ENCODE data around the gene PIP5K1B. TPM values are rescaled to one million over a fixed set of nuclear protein-coding genes. Genes with fewer than 3 reads are reported as not detected.
A peak's percentile ranks its signal among the peaks of the same experiment; 100 is the strongest.

PIP5K1B gene
- total and polyA plus RNA-seq, 2 experiments from 2014 or later = 1.3 to 2.8 TPM

DNA sequence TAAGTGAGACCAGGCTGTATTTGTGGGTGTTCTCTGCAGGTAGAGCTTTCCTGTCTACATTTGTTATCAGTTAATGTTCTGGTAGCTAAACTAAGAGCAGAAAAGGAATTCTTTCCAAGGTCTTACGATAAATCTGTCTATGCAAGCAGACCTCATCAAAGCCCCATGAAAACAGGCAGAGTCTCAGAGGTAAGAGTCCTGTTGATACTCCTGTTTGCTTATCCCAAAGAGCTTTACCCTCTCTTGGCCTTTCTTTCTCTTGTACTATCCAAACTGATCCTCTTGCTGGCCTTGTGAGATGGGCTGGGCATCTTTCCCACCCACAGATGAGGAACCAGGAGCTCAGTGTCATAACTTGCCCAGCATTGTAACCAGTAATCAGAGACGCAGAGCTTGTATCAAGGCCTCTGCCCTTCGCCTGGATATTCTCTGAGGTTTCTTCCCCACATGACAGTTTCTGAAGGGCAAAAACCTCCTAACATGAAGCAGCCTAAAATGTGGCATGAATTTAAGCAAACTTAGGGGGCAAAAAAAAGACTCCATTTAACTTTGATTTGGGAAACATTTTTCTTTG is 275.4 kb downstream of the PIP5K1B start:
- 0 out of 2 replicates have a peak overlapping the region, but pooled peaks have one; percentile 34 for H3K27ac ChIP-seq (ENCODE audit: low read depth)
- H3K36me3 ChIP-seq (ENCODE audit: insufficient read depth) = no peaks in the 10 kb centered on the region
- H3K27me3 ChIP-seq (ENCODE audit: insufficient read depth) = no peaks in the 10 kb centered on the region
- H3F3A ChIP-seq (replicated peaks; ENCODE audit: low read depth) = no peaks in the 10 kb centered on the region; the same call in 1 of the 2 replicates
- H3K9me2 ChIP-seq (ENCODE audit: insufficient read depth) = 0 out of 2 replicates have a peak, but pooled peaks cover 3% of the 10 kb centered on the region
- no peaks in the 10 kb centered on the region for H4K20me1 ChIP-seq (replicated peaks; ENCODE audit: insufficient read depth)
- Mint-ChIP-seq H3K4me1 (peaks cover 30% of the 10 kb centered on the region), H3K27me3 (ENCODE audit: insufficient read depth, low read depth, poor library complexity) (no peaks in the 10 kb centered on the region), H3K27ac (peak overlapping the region; percentile 82), H3K36me3 (ENCODE audit: low read depth) (peaks cover 17% of the 10 kb centered on the region; the same call in 2 of the 3 replicates), H3K4me3 (no peak overlapping the region), H3K9me3 (peaks cover 13% of the 10 kb centered on the region)
- ATAC-seq (no peak), DNase-seq (ENCODE audit: low spot score) (no peak)
- TF ChIP-seq, protein P1, sequence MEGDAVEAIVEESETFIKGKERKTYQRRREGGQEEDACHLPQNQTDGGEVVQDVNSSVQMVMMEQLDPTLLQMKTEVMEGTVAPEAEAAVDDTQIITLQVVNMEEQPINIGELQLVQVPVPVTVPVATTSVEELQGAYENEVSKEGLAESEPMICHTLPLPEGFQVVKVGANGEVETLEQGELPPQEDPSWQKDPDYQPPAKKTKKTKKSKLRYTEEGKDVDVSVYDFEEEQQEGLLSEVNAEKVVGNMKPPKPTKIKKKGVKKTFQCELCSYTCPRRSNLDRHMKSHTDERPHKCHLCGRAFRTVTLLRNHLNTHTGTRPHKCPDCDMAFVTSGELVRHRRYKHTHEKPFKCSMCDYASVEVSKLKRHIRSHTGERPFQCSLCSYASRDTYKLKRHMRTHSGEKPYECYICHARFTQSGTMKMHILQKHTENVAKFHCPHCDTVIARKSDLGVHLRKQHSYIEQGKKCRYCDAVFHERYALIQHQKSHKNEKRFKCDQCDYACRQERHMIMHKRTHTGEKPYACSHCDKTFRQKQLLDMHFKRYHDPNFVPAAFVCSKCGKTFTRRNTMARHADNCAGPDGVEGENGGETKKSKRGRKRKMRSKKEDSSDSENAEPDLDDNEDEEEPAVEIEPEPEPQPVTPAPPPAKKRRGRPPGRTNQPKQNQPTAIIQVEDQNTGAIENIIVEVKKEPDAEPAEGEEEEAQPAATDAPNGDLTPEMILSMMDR (conservative IDR thresholded peaks at IDR 0.05; ENCODE audit: low read depth in 2 of 2) = no peak
- TF ChIP-seq, protein P2, sequence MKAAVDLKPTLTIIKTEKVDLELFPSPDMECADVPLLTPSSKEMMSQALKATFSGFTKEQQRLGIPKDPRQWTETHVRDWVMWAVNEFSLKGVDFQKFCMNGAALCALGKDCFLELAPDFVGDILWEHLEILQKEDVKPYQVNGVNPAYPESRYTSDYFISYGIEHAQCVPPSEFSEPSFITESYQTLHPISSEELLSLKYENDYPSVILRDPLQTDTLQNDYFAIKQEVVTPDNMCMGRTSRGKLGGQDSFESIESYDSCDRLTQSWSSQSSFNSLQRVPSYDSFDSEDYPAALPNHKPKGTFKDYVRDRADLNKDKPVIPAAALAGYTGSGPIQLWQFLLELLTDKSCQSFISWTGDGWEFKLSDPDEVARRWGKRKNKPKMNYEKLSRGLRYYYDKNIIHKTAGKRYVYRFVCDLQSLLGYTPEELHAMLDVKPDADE (IDR thresholded peaks at IDR 0.05) = no peak
- no peak for TF ChIP-seq POLR2AphosphoS5 (IDR thresholded peaks at IDR 0.05; ENCODE audit: low read depth)
- TF ChIP-seq, protein P3, sequence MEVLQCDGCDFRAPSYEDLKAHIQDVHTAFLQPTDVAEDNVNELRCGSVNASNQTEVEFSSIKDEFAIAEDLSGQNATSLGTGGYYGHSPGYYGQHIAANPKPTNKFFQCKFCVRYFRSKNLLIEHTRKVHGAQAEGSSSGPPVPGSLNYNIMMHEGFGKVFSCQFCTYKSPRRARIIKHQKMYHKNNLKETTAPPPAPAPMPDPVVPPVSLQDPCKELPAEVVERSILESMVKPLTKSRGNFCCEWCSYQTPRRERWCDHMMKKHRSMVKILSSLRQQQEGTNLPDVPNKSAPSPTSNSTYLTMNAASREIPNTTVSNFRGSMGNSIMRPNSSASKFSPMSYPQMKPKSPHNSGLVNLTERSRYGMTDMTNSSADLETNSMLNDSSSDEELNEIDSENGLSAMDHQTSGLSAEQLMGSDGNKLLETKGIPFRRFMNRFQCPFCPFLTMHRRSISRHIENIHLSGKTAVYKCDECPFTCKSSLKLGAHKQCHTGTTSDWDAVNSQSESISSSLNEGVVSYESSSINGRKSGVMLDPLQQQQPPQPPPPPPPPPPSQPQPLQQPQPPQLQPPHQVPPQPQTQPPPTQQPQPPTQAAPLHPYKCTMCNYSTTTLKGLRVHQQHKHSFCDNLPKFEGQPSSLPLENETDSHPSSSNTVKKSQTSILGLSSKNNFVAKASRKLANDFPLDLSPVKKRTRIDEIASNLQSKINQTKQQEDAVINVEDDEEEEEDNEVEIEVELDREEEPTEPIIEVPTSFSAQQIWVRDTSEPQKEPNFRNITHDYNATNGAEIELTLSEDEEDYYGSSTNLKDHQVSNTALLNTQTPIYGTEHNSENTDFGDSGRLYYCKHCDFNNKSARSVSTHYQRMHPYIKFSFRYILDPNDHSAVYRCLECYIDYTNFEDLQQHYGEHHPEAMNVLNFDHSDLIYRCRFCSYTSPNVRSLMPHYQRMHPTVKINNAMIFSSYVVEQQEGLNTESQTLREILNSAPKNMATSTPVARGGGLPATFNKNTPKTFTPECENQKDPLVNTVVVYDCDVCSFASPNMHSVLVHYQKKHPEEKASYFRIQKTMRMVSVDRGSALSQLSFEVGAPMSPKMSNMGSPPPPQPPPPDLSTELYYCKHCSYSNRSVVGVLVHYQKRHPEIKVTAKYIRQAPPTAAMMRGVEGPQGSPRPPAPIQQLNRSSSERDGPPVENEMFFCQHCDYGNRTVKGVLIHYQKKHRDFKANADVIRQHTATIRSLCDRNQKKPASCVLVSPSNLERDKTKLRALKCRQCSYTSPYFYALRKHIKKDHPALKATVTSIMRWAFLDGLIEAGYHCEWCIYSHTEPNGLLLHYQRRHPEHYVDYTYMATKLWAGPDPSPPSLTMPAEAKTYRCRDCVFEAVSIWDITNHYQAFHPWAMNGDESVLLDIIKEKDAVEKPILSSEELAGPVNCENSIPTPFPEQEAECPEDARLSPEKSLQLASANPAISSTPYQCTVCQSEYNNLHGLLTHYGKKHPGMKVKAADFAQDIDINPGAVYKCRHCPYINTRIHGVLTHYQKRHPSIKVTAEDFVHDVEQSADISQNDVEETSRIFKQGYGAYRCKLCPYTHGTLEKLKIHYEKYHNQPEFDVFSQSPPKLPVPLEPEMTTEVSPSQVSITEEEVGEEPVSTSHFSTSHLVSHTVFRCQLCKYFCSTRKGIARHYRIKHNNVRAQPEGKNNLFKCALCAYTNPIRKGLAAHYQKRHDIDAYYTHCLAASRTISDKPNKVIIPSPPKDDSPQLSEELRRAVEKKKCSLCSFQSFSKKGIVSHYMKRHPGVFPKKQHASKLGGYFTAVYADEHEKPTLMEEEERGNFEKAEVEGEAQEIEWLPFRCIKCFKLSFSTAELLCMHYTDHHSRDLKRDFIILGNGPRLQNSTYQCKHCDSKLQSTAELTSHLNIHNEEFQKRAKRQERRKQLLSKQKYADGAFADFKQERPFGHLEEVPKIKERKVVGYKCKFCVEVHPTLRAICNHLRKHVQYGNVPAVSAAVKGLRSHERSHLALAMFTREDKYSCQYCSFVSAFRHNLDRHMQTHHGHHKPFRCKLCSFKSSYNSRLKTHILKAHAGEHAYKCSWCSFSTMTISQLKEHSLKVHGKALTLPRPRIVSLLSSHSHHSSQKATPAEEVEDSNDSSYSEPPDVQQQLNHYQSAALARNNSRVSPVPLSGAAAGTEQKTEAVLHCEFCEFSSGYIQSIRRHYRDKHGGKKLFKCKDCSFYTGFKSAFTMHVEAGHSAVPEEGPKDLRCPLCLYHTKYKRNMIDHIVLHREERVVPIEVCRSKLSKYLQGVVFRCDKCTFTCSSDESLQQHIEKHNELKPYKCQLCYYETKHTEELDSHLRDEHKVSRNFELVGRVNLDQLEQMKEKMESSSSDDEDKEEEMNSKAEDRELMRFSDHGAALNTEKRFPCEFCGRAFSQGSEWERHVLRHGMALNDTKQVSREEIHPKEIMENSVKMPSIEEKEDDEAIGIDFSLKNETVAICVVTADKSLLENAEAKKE (CRISPR knock-in tag; IDR thresholded peaks at IDR 0.05) = no peak
- no peak for TF ChIP-seq JUNB (IDR thresholded peaks at IDR 0.05; ENCODE audit: unreplicated experiment)
- no peak for TF ChIP-seq STAT1 (IDR thresholded peaks at IDR 0.05; ENCODE audit: unreplicated experiment)
- no peak for TF ChIP-seq CREB1 (CRISPR knock-in tag; IDR thresholded peaks at IDR 0.05; ENCODE audit: low read depth)
- no peak for TF ChIP-seq EZH2 (IDR thresholded peaks at IDR 0.05; ENCODE audit: low read depth, unreplicated experiment)
- no peak for TF ChIP-seq NANOG (IDR thresholded peaks at IDR 0.05; ENCODE audit: borderline replicate concordance)
- TF ChIP-seq, protein P4, sequence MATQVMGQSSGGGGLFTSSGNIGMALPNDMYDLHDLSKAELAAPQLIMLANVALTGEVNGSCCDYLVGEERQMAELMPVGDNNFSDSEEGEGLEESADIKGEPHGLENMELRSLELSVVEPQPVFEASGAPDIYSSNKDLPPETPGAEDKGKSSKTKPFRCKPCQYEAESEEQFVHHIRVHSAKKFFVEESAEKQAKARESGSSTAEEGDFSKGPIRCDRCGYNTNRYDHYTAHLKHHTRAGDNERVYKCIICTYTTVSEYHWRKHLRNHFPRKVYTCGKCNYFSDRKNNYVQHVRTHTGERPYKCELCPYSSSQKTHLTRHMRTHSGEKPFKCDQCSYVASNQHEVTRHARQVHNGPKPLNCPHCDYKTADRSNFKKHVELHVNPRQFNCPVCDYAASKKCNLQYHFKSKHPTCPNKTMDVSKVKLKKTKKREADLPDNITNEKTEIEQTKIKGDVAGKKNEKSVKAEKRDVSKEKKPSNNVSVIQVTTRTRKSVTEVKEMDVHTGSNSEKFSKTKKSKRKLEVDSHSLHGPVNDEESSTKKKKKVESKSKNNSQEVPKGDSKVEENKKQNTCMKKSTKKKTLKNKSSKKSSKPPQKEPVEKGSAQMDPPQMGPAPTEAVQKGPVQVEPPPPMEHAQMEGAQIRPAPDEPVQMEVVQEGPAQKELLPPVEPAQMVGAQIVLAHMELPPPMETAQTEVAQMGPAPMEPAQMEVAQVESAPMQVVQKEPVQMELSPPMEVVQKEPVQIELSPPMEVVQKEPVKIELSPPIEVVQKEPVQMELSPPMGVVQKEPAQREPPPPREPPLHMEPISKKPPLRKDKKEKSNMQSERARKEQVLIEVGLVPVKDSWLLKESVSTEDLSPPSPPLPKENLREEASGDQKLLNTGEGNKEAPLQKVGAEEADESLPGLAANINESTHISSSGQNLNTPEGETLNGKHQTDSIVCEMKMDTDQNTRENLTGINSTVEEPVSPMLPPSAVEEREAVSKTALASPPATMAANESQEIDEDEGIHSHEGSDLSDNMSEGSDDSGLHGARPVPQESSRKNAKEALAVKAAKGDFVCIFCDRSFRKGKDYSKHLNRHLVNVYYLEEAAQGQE (IDR thresholded peaks at IDR 0.05; ENCODE audit: unreplicated experiment) = no peak
- no peak for TF ChIP-seq ZNF114 (CRISPR knock-in tag; IDR thresholded peaks at IDR 0.05)
- TF ChIP-seq EZH2phosphoT487 (IDR thresholded peaks at IDR 0.05; ENCODE audit: unreplicated experiment) = no peak
- TF ChIP-seq ZNF331 (CRISPR knock-in tag; IDR thresholded peaks at IDR 0.05; ENCODE audit: low read depth) = no peak
- H3K79me2 ChIP-seq (replicated peaks; ENCODE audit: insufficient read depth) = no peaks in the 10 kb centered on the region
- no peak overlapping the region for H3K4me3 ChIP-seq
- peak overlapping the region; percentile 81 for H2AFZ ChIP-seq
- peaks cover 21% of the 10 kb centered on the region for H3K4me1 ChIP-seq (ENCODE audit: insufficient read depth)
- peak overlapping the region; percentile 49; the same call in 1 of the 2 replicates for H3K4me2 ChIP-seq

All from GM23338 (cell line).